NCI-H2171 treated with DMSO at 0.1 percent for 48 hours (cell line): ENCODE data around the gene MLPH.

Source experiments
- DNase-seq: peaks from one replicate; lab custom pipeline; 2025; lab: John Stamatoyannopoulos, UW

MLPH gene

GRCh38 chr2:237486819-237487448, at the start of gene MLPH:
TSS of gene MLPH (plus strand) at chr2:237487251. CDS start at chr2:237493427, 6,176 bp downstream.
- no peak for DNase-seq

- DNase-seq = no peak
Measured at GRCh38 chr2:237437566-237437965, 49.5 kb upstream of the MLPH start.

GRCh38 chr2:237438080-237438940, 48.7 kb upstream of the MLPH start:
- DNase-seq = no peak

GRCh38 chr2:237440819-237441281, 46.2 kb upstream of the MLPH start:
- no peak for DNase-seq

- no peak for DNase-seq
Measured at GRCh38 chr2:237441605-237442274, 45.3 kb upstream of the MLPH start.

GRCh38 chr2:237444071-237444470, 43.0 kb upstream of the MLPH start:
- DNase-seq = no peak

- no peak for DNase-seq
Measured at GRCh38 chr2:237445611-237446337, 41.3 kb upstream of the MLPH start.

GRCh38 chr2:237446338-237446665, 40.7 kb upstream of the MLPH start:
- no peak for DNase-seq

- DNase-seq = no peak
Measured at GRCh38 chr2:237447496-237447895, 39.6 kb upstream of the MLPH start.

- no peak for DNase-seq
Measured at GRCh38 chr2:237448171-237448570, 38.9 kb upstream of the MLPH start.

GRCh38 chr2:237448626-237449025, 38.4 kb upstream of the MLPH start:
- DNase-seq = no peak

GRCh38 chr2:237449193-237449881, 37.7 kb upstream of the MLPH start:
- DNase-seq = no peak

- DNase-seq = no peak
Measured at GRCh38 chr2:237450108-237450507, 36.9 kb upstream of the MLPH start.

- DNase-seq = no peak
Measured at GRCh38 chr2:237450583-237450982, 36.5 kb upstream of the MLPH start.

GRCh38 chr2:237451643-237452469, 35.2 kb upstream of the MLPH start:
- no peak for DNase-seq

GRCh38 chr2:237452861-237453260, 34.2 kb upstream of the MLPH start:
- no peak for DNase-seq

- DNase-seq = no peak
Measured at GRCh38 chr2:237453671-237454070, 33.4 kb upstream of the MLPH start.

- DNase-seq = no peak
Measured at GRCh38 chr2:237455764-237456163, 31.3 kb upstream of the MLPH start.

GRCh38 chr2:237456200-237456843, 30.7 kb upstream of the MLPH start:
- peak; percentile 79 for DNase-seq

- DNase-seq = no peak
Measured at GRCh38 chr2:237457388-237457941, 29.6 kb upstream of the MLPH start.
